GM21619 (cell line): ENCODE data around the gene THSD7A.

ENCODE experiments used
- ATAC-seq: cut with Tn5 transposase; IDR thresholded peaks from one replicate; pipeline ENCODE4 v1.9.1; 2021; ENCODE audit not compliant: unreplicated experiment

The THSD7A gene

GRCh38 chr7:11707606-11708193 lies 124.3 kb downstream of the THSD7A start:
- no peak for ATAC-seq

- no peak for ATAC-seq
Measured at GRCh38 chr7:11706666-11707605, 125.1 kb downstream of the THSD7A start.

GRCh38 chr7:11703829-11704228 lies 128.2 kb downstream of the THSD7A start:
- no peak for ATAC-seq

GRCh38 chr7:11702938-11703337 lies 129.1 kb downstream of the THSD7A start:
- ATAC-seq: no peak

- ATAC-seq: no peak
Measured at GRCh38 chr7:11701829-11702560, 130.0 kb downstream of the THSD7A start.

- ATAC-seq: no peak
Measured at GRCh38 chr7:11699666-11700065, 132.3 kb downstream of the THSD7A start.

- ATAC-seq: no peak
Measured at GRCh38 chr7:11698384-11698871, 133.6 kb downstream of the THSD7A start.

- no peak for ATAC-seq
Measured at GRCh38 chr7:11690395-11690794, 141.6 kb downstream of the THSD7A start.

GRCh38 chr7:11689096-11689495 lies 142.9 kb downstream of the THSD7A start:
- ATAC-seq: no peak

- ATAC-seq: no peak
Measured at GRCh38 chr7:11681461-11681860, 150.5 kb downstream of the THSD7A start.

GRCh38 chr7:11675163-11675562 lies 156.8 kb downstream of the THSD7A start:
- ATAC-seq: no peak

- no peak for ATAC-seq
Measured at GRCh38 chr7:11668727-11669126, 163.3 kb downstream of the THSD7A start.

- no peak for ATAC-seq
Measured at GRCh38 chr7:11667810-11668185, 164.2 kb downstream of the THSD7A start.

- no peak for ATAC-seq
Measured at GRCh38 chr7:11667071-11667809, 164.8 kb downstream of the THSD7A start.

- ATAC-seq: no peak
Measured at GRCh38 chr7:11665357-11665756, 166.6 kb downstream of the THSD7A start.

GRCh38 chr7:11655642-11656041 lies 176.4 kb downstream of the THSD7A start:
- ATAC-seq: no peak

GRCh38 chr7:11655163-11655562 lies 176.8 kb downstream of the THSD7A start:
- no peak for ATAC-seq

- ATAC-seq: no peak
Measured at GRCh38 chr7:11650500-11650899, 181.5 kb downstream of the THSD7A start.

GRCh38 chr7:11650030-11650429 lies 182.0 kb downstream of the THSD7A start:
- ATAC-seq: no peak

GRCh38 chr7:11648980-11649379 lies 183.0 kb downstream of the THSD7A start:
- no peak for ATAC-seq

- ATAC-seq: no peak
Measured at GRCh38 chr7:11648101-11648500, 183.9 kb downstream of the THSD7A start.
